COLO829 (cell line): ENCODE results near the gene ZNF516.
A peak's percentile ranks its signal among the peaks of the same experiment; 100 is the strongest.

Experiments
- DNase-seq: peaks from one replicate; pipeline ENCODE4 v3.0.0; 2012; ENCODE audit warnings: low spot score

The ZNF516 gene

GRCh38 chr18:76455003-76455676, 39.9 kb downstream of the ZNF516 start:
- DNase-seq = no peak

- no peak for DNase-seq
Observed at GRCh38 chr18:76454418-76454817, 40.6 kb downstream of the ZNF516 start.

- DNase-seq = no peak
Observed at GRCh38 chr18:76453932-76454331, 41.1 kb downstream of the ZNF516 start.

GRCh38 chr18:76453057-76453561, 41.9 kb downstream of the ZNF516 start:
- no peak for DNase-seq

GRCh38 chr18:76452357-76452756, 42.7 kb downstream of the ZNF516 start:
- no peak for DNase-seq

GRCh38 chr18:76451396-76452331, 43.4 kb downstream of the ZNF516 start:
- peak; percentile 58 for DNase-seq

GRCh38 chr18:76450452-76451395, 44.3 kb downstream of the ZNF516 start:
- no peak for DNase-seq

GRCh38 chr18:76449111-76449453, 46.0 kb downstream of the ZNF516 start:
- DNase-seq = no peak

GRCh38 chr18:76448256-76449110, 46.6 kb downstream of the ZNF516 start:
- no peak for DNase-seq

GRCh38 chr18:76447258-76447890, 47.7 kb downstream of the ZNF516 start:
- no peak for DNase-seq

GRCh38 chr18:76446321-76447257, 48.5 kb downstream of the ZNF516 start:
- peak; percentile 57 for DNase-seq

GRCh38 chr18:76445741-76446232, 49.3 kb downstream of the ZNF516 start:
- no peak for DNase-seq

GRCh38 chr18:76445275-76445674, 49.8 kb downstream of the ZNF516 start:
- DNase-seq = peak; percentile 91

GRCh38 chr18:76444446-76445105, 50.5 kb downstream of the ZNF516 start:
- DNase-seq = no peak

- DNase-seq = no peak
Observed at GRCh38 chr18:76443519-76444445, 51.3 kb downstream of the ZNF516 start.

GRCh38 chr18:76442413-76443171, 52.5 kb downstream of the ZNF516 start:
- DNase-seq = no peak
